ENCODE results near the gene BOD1L1.

DNA sequence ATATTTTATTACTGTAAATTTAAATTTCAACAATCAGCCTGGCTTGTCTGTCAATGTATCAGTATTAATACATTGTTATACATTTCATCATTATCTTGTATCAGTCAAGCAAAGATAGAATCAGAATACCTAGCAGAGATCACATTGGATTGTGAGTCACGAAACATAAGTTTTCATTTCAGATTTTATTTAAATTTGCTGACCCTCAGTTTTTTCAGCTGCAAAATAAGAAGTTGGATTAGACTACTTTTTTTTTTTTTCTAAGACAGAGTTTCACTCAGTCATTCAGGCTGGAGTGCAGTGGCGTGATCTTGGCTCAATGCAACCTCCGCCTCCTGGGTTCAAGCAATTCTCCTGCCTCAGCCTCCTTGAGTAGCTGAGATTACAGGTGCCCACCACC, 49.9 kb downstream of the BOD1L1 start:
- TF ChIP-seq, protein P1, sequence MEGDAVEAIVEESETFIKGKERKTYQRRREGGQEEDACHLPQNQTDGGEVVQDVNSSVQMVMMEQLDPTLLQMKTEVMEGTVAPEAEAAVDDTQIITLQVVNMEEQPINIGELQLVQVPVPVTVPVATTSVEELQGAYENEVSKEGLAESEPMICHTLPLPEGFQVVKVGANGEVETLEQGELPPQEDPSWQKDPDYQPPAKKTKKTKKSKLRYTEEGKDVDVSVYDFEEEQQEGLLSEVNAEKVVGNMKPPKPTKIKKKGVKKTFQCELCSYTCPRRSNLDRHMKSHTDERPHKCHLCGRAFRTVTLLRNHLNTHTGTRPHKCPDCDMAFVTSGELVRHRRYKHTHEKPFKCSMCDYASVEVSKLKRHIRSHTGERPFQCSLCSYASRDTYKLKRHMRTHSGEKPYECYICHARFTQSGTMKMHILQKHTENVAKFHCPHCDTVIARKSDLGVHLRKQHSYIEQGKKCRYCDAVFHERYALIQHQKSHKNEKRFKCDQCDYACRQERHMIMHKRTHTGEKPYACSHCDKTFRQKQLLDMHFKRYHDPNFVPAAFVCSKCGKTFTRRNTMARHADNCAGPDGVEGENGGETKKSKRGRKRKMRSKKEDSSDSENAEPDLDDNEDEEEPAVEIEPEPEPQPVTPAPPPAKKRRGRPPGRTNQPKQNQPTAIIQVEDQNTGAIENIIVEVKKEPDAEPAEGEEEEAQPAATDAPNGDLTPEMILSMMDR (conservative IDR thresholded peaks at IDR 0.05) = no peak
- TF ChIP-seq EZH2 (IDR thresholded peaks at IDR 0.05; ENCODE audit: low read depth) = no peak

Measured in PC-9 (cell line).